UCSD-AML1 (cell line): ENCODE results near the gene PCDHGA9.
"Not testable (repeated sequence)": the region's sequence is repeated elsewhere in the genome, so short reads cannot be mapped to it uniquely, and the experiment has no call there.

Source experiments
- DNase-seq: peaks from one replicate; lab custom pipeline; 2025; ENCODE audit not compliant: unreplicated experiment; lab: John Stamatoyannopoulos, UW

The PCDHGA9 gene

GRCh38 chr5:141383345-141383744, 19.2 kb upstream of the PCDHGA9 start:
- no peak for DNase-seq

- DNase-seq = no peak
These were observed 17.9 kb upstream of the PCDHGA9 start for GRCh38 chr5:141384471-141385267.

DNA sequence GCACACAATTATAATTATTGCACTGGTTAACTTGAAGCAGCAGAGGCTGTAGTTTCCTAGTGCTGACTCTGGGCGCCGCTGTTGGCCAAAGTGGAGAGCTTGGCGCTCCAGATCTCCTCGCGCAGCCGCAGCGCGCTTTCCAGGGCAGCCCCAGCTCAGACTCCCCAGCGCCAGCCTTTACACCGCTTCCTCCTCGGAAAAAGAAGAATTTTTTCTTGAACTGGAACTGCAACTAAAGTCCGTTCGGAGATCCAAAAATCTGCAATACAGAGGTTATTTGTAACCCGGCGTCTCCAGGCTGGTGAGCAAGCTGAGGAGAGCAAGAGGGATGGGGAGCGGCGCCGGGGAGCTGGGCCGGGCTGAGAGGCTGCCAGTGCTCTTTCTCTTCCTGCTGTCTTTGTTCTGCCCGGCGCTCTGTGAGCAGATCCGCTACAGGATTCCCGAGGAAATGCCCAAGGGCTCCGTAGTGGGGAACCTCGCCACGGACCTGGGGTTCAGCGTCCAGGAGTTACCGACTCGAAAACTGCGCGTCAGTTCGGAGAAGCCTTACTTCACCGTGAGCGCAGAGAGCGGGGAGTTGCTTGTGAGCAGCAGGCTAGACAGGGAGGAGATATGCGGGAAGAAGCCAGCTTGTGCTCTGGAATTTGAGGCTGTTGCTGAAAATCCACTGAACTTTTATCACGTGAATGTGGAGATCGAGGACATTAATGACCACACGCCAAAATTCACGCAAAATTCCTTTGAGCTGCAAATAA, 14.8 kb upstream of the PCDHGA9 start, which contains the start of gene PCDHGB4:
Gene PCDHGB4, plus strand, starts transcription at position 142 of the 755 bp plus-strand sequence. Its CDS starts 187 bp downstream, at position 329.
- peak; percentile 50 for DNase-seq

GRCh38 chr5:141388661-141389060, 13.9 kb upstream of the PCDHGA9 start:
- DNase-seq = no peak

GRCh38 chr5:141389153-141390042, 13.2 kb upstream of the PCDHGA9 start:
- no peak for DNase-seq

GRCh38 chr5:141392429-141393198, 10.0 kb upstream of the PCDHGA9 start, which contains the start of gene PCDHGA8:
Gene PCDHGA8, plus strand, starts transcription at chr5:141392633. Its CDS starts 181 bp downstream, at chr5:141392814.
- DNase-seq = no peak

DNA sequence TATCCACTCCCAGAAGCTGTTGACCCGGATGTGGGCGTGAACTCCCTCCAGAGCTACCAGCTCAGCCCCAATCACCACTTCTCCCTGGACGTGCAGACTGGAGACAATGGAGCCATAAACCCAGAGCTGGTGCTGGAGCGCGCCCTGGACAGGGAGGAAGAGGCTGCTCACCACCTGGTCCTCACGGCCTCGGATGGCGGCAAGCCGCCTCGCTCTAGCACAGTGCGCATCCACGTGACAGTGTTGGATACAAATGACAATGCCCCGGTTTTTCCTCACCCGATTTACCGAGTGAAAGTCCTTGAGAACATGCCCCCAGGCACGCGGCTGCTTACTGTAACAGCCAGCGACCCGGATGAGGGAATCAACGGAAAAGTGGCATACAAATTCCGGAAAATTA, 9.3 kb upstream of the PCDHGA9 start:
- no peak for DNase-seq

DNA sequence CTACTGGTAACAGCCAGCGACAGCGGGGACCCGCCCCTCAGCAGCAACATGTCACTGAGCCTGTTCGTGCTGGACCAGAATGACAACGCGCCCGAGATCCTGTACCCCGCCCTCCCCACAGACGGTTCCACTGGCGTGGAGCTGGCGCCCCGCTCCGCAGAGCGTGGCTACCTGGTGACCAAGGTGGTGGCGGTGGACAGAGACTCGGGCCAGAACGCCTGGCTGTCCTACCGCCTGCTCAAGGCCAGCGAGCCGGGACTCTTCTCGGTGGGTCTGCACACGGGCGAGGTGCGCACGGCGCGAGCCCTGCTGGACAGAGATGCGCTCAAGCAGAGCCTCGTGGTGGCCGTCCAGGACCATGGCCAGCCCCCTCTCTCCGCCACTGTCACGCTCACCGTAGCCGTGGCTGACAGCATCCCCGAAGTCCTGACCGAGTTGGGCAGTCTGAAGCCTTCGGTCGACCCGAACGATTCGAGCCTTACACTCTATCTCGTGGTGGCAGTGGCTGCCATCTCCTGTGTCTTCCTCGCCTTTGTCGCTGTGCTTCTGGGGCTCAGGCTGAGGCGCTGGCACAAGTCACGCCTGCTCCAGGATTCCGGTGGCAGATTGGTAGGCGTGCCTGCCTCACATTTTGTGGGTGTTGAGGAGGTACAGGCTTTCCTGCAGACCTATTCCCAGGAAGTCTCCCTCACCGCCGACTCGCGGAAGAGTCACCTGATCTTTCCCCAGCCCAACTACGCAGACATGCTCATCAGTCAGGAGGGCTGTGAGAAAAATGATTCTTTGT, 8.0 kb upstream of the PCDHGA9 start:
- DNase-seq = not testable (repeated sequence)

DNA sequence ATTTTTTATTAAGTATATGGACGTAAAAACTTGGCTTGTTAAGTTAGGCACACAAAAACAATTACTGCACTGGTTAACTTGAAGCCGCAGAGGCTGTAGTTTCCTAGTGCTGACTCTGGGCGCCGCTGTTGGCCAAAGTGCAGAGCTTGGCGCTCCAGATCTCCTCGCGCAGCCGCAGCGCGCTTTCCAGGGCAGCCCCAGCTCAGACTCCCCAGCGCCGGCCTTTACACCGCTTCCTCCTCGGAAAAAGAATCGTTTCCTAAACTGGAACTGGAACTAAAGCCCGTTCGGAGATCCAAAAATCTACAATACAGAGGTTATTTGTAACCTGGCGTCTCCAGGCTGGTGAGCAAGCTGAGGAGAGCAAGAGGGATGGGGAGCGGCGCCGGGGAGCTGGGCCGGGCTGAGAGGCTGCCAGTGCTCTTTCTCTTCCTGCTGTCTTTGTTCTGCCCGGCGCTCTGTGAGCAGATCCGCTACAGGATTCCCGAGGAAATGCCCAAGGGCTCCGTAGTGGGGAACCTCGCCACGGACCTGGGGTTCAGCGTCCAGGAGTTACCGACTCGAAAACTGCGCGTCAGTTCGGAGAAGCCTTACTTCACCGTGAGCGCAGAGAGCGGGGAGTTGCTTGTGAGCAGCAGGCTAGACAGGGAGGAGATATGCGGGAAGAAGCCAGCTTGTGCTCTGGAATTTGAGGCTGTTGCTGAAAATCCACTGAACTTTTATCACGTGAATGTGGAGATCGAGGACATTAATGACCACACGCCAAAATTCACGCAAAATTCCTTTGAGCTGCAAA, 4.6 kb upstream of the PCDHGA9 start, which contains the start of gene PCDHGB5:
Gene PCDHGB5, plus strand, starts transcription at position 192 of the 796 bp plus-strand sequence. Its CDS starts 181 bp downstream, at position 373.
- DNase-seq = not testable (repeated sequence)

GRCh38 chr5:141398608-141399007, 4.0 kb upstream of the PCDHGA9 start:
- no peak for DNase-seq

DNA sequence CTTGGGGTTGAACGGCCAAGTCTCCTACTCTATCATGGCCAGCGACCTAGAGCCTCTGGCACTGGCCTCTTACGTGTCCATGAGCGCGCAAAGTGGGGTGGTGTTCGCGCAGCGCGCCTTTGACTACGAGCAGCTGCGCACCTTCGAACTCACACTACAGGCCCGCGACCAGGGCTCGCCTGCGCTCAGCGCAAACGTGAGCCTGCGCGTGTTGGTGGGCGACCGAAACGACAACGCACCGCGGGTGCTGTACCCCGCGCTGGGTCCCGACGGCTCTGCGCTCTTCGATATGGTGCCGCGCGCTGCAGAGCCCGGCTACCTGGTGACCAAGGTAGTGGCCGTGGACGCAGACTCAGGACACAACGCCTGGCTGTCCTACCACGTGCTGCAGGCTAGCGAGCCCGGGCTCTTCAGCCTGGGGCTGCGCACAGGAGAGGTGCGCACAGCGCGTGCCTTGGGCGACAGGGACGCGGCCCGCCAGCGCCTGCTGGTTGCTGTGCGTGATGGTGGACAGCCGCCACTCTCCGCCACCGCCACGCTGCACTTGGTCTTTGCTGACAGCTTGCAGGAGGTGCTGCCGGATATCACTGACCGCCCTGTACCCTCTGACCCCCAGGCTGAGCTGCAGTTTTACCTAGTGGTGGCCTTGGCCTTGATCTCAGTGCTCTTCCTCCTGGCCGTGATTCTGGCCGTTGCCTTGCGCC, 2.9 kb upstream of the PCDHGA9 start:
- DNase-seq = no peak

GRCh38 chr5:141403387-141403786, 809 bp downstream of the PCDHGA9 start:
- DNase-seq = no peak

- DNase-seq = not testable (repeated sequence)
These were observed 5.4 kb downstream of the PCDHGA9 start, which contains the start of gene PCDHGB6 for GRCh38 chr5:141407790-141408505. Gene PCDHGB6, plus strand, starts transcription at chr5:141408021. Its CDS starts 182 bp downstream, at chr5:141408203.

DNA sequence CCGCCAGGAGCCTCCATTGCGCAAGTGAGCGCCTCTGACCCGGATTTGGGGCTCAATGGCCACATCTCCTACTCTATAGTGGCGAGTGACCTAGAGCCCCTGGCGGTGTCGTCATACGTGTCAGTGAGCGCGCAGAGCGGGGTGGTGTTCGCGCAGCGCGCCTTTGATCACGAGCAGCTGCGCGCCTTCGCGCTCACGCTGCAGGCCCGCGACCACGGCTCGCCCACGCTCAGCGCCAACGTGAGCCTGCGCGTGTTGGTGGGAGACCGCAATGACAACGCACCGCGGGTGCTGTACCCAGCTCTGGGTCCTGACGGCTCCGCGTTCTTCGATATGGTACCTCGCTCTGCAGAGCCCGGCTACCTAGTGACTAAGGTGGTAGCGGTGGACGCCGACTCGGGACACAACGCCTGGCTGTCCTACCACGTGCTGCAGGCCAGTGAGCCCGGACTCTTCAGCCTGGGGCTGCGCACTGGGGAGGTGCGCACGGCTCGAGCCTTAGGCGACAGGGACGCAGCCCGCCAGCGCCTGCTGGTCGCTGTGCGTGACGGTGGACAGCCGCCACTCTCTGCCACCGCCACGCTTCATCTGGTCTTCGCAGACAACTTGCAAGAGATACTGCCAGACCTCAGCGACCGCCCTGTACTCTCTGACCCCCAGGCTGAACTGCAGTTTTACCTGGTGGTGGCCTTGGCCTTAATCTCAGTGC, 7.2 kb downstream of the PCDHGA9 start:
- DNase-seq = no peak

DNA sequence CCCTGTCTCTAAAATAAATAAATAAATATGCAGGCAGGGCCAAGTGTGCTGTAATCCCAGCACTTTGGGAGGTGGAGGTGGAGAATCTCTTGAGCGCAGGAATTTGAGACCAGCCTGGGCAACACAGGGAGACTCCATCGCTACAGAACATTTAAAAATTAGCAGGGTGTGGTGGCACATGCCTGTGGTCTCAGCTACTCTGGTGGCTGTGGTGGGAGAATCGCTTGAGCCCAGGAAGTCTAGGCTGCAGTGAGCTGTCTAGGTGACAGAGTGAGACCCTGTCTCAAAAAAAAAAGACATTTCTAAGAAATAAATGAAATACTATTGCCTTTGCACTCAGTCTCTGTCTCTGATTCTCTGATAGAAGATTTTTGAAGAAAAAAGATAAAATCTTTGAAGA, 9.0 kb downstream of the PCDHGA9 start:
- no peak for DNase-seq

- DNase-seq = peak; percentile 23
These were observed 10.4 kb downstream of the PCDHGA9 start, which contains the start of gene PCDHGA10 for GRCh38 chr5:141412854-141413539. Gene PCDHGA10, plus strand, starts transcription at chr5:141412987. Its CDS starts 189 bp downstream, at chr5:141413176.
